H9 (cell line): ENCODE results near the gene CALHM6. TPM values are rescaled to one million over a fixed set of nuclear protein-coding genes. Genes with fewer than 3 reads are reported as not detected.

Experiments
- DNase-seq: peaks from one replicate; pipeline ENCODE4 v3.0.0-alpha.2; 2017
- H2AFZ ChIP-seq: one replicate; pipeline ENCODE4 v1.6.1; 2013; ENCODE audit warnings: mild to moderate bottlenecking, low read length, control low read depth, moderate library complexity
- H2AK5ac ChIP-seq: 2 replicates; pipeline ENCODE4 v1.6.1; 2013; ENCODE audit warnings: low read length, control low read depth, mixed read lengths; ENCODE audit not compliant: insufficient read length
- H2BK120ac ChIP-seq: one replicate; pipeline ENCODE4 v1.6.1; 2013; ENCODE audit warnings: low read depth, mild to moderate bottlenecking, low read length, control low read depth, inconsistent platforms; ENCODE audit not compliant: poor library complexity, severe bottlenecking
- H2BK12ac ChIP-seq: 2 replicates; pipeline ENCODE4 v1.6.1; 2013; ENCODE audit warnings: low read length, control low read depth, mixed read lengths, low read depth; ENCODE audit not compliant: insufficient read length
- H2BK15ac ChIP-seq: 2 replicates; pipeline ENCODE4 v1.6.1; 2013; ENCODE audit warnings: low read depth, low read length, control low read depth
- H2BK20ac ChIP-seq: one replicate; pipeline ENCODE4 v1.6.1; 2013; ENCODE audit warnings: low read depth, mild to moderate bottlenecking, low read length, control low read depth, inconsistent platforms; ENCODE audit not compliant: poor library complexity, severe bottlenecking
- H2BK5ac ChIP-seq: 2 replicates; pipeline ENCODE4 v1.6.1; 2013; ENCODE audit warnings: low read length, control low read depth, mixed read lengths; ENCODE audit not compliant: insufficient read length
- H3K14ac ChIP-seq: 2 replicates; pipeline ENCODE4 v1.6.1; 2013; ENCODE audit warnings: low read length, control low read depth; ENCODE audit not compliant: insufficient read depth
- H3K18ac ChIP-seq: 2 replicates; pipeline ENCODE4 v1.6.1; 2013; ENCODE audit warnings: low read depth, mild to moderate bottlenecking, mixed read lengths, low read length, control low read depth; ENCODE audit not compliant: insufficient read length
- H3K23ac ChIP-seq: 2 replicates; pipeline ENCODE4 v1.6.1; 2013; ENCODE audit warnings: low read length, control low read depth, mixed read lengths, low read depth; ENCODE audit not compliant: insufficient read length
- H3K23me2 ChIP-seq: 2 replicates; pipeline ENCODE4 v1.6.1; 2013; ENCODE audit warnings: low read depth, mild to moderate bottlenecking, mixed read lengths, low read length, control low read depth; ENCODE audit not compliant: insufficient read length, poor library complexity, severe bottlenecking
- H3K27ac ChIP-seq: 2 replicates; pipeline ENCODE4 v1.5.1; 2013; ENCODE audit warnings: low read length, control low read depth, mixed read lengths, low read depth; ENCODE audit not compliant: insufficient read length
- H3K27me3 ChIP-seq: 2 replicates; pipeline ENCODE4 v1.6.1; 2013; ENCODE audit warnings: low read length, control low read depth, inconsistent platforms; ENCODE audit not compliant: insufficient read depth
- H3K4ac ChIP-seq: 2 replicates; pipeline ENCODE4 v1.6.1; 2013; ENCODE audit warnings: low read depth, mild to moderate bottlenecking, control low read depth, inconsistent platforms, low read length, moderate library complexity
- H3K4me1 ChIP-seq: 2 replicates; pipeline ENCODE4 v1.6.1; 2013; ENCODE audit warnings: low read length, control low read depth, inconsistent platforms; ENCODE audit not compliant: insufficient read depth
- H3K4me2 ChIP-seq: 2 replicates; pipeline ENCODE4 v1.6.1; 2013; ENCODE audit warnings: low read length, control low read depth, mixed read lengths; ENCODE audit not compliant: insufficient read length, insufficient read depth
- H3K56ac ChIP-seq: 2 replicates; pipeline ENCODE4 v1.6.1; 2013; ENCODE audit warnings: low read depth, mild to moderate bottlenecking, mixed read lengths, low read length, control low read depth; ENCODE audit not compliant: insufficient read length
- H3K79me1 ChIP-seq: 2 replicates; pipeline ENCODE4 v1.6.1; 2013; ENCODE audit warnings: low read depth, mild to moderate bottlenecking, moderate library complexity, low read length, control low read depth, inconsistent platforms; ENCODE audit not compliant: insufficient read depth, poor library complexity, severe bottlenecking
- H3K79me2 ChIP-seq: 2 replicates; pipeline ENCODE4 v1.6.1; 2013; ENCODE audit warnings: low read length, control low read depth, inconsistent platforms; ENCODE audit not compliant: insufficient read depth
- H3K9ac ChIP-seq: 2 replicates; pipeline ENCODE4 v1.6.1; 2013; ENCODE audit warnings: low read length, control low read depth, mixed read lengths; ENCODE audit not compliant: insufficient read length; ENCODE audit errors: extremely low read depth
- H3K9me3 ChIP-seq: one replicate; pipeline ENCODE4 v1.6.1; 2013; ENCODE audit warnings: low read depth, low read length, inconsistent platforms; ENCODE audit not compliant: control insufficient read depth
- H3T11ph ChIP-seq: one replicate; pipeline ENCODE4 v1.6.1; 2013; ENCODE audit warnings: mild to moderate bottlenecking, low read length, control low read depth, inconsistent platforms
- H4K20me1 ChIP-seq: one replicate; pipeline ENCODE4 v1.6.1; 2013; ENCODE audit not compliant: control insufficient read depth, insufficient read length, insufficient read depth
- H4K5ac ChIP-seq: 2 replicates; pipeline ENCODE4 v1.6.1; 2013; ENCODE audit warnings: low read depth, mild to moderate bottlenecking, mixed read lengths, low read length, control low read depth; ENCODE audit not compliant: insufficient read length
- H4K8ac ChIP-seq: replicated peaks from 2 replicates; pipeline ENCODE4 v1.6.1; 2013; ENCODE audit warnings: low read length, control low read depth, mixed read lengths, low read depth; ENCODE audit not compliant: insufficient read length
- H4K91ac ChIP-seq: 2 replicates; pipeline ENCODE4 v1.6.1; 2013; ENCODE audit warnings: low read depth, mild to moderate bottlenecking, moderate library complexity, mixed read lengths, low read length, control low read depth; ENCODE audit not compliant: insufficient read length
- H3K27ac Mint-ChIP-seq, 3 experiments: 2 replicates in 2 of 3; 3 replicates in 1 of 3; pipeline ENCODE4 v1.8.0; 2020 to 2021; ENCODE audit warnings: mixed read lengths in 3 of 3, mild to moderate bottlenecking in 1 of 3, moderate library complexity in 1 of 3
- H3K27me3 Mint-ChIP-seq: 2 replicates; pipeline ENCODE4 v1.8.0; 2021; ENCODE audit warnings: low read depth, mild to moderate bottlenecking, moderate library complexity, mixed read lengths
- H3K36me3 Mint-ChIP-seq, 3 experiments: 2 replicates in 2 of 3; 3 replicates in 1 of 3; pipeline ENCODE4 v1.8.0; 2020 to 2021; ENCODE audit warnings: low read depth in 3 of 3, mixed read lengths in 3 of 3; ENCODE audit not compliant: insufficient read depth in 1 of 3
- H3K4me1 Mint-ChIP-seq, 2 experiments: 2 replicates each; pipeline ENCODE4 v1.8.0; 2020; ENCODE audit warnings: mixed read lengths in 2 of 2
- H3K4me3 Mint-ChIP-seq, 2 experiments: 2 replicates in 1 of 2; 3 replicates in 1 of 2; pipeline ENCODE4 v1.8.0; 2020 to 2021; ENCODE audit warnings: mild to moderate bottlenecking in 2 of 2, mixed read lengths in 2 of 2, moderate library complexity in 1 of 2
- H3K9me3 Mint-ChIP-seq, 2 experiments: 2 replicates in 1 of 2; 3 replicates in 1 of 2; pipeline ENCODE4 v1.8.0; 2020; ENCODE audit warnings: mild to moderate bottlenecking in 2 of 2, mixed read lengths in 2 of 2, moderate library complexity in 1 of 2
- CTCF ChIP-seq: fragments of 200-600 bp; sonication (generic); conservative IDR thresholded peaks from 3 replicates; pipeline ENCODE4 v1.8.0; 2021; ENCODE audit warnings: antibody characterized with exemption, mild to moderate bottlenecking
- total RNA-seq: library from RNA; stranded (reverse); gene quantifications from 2 replicates; pipeline ENCODE4 v1.2.1, GENCODE V29; 2021

Gene CALHM6
- total RNA-seq, 1 experiment from 2014 or later, result 0.44 TPM

- H4K8ac ChIP-seq, result no peak overlapping the region
- peaks cover 5 to 12% of the 10 kb centered on the region in 2 experiments; a peak in 3 of 5 replicates for H3K9me3 Mint-ChIP-seq
- H3K4me1 Mint-ChIP-seq, result peaks cover 8 to 10% of the 10 kb centered on the region in 2 experiments
- H2BK12ac ChIP-seq, result no peak overlapping the region
- H3K27me3 Mint-ChIP-seq, result peaks cover 2% of the 10 kb centered on the region; the same call in 1 of the 2 replicates
- no peak overlapping the region for H4K91ac ChIP-seq
- no peak overlapping the region for H3K4me2 ChIP-seq
- DNase-seq, result no peak
- no peak overlapping the region for H2AK5ac ChIP-seq
- no peaks in the 10 kb centered on the region for H3K23me2 ChIP-seq
- H2AFZ ChIP-seq, result no peak overlapping the region
- no peak overlapping the region for H2BK5ac ChIP-seq
- no peak overlapping the region for H3K56ac ChIP-seq
- H3T11ph ChIP-seq, result no peak overlapping the region
- no peaks in the 10 kb centered on the region for H3K9me3 ChIP-seq
- peaks cover 0 to 6% (median 2%) of the 10 kb centered on the region in 3 experiments; a peak in 1 of 7 replicates for H3K36me3 Mint-ChIP-seq
- TF ChIP-seq CTCF, result no peak
- no peak overlapping the region for H3K27ac Mint-ChIP-seq
- H4K20me1 ChIP-seq, result no peaks in the 10 kb centered on the region
- H3K27ac ChIP-seq, result no peak overlapping the region
- H3K18ac ChIP-seq, result no peak overlapping the region
- H3K9ac ChIP-seq, result no peak overlapping the region
- no peaks in the 10 kb centered on the region for H3K79me1 ChIP-seq
- no peak overlapping the region for H3K4ac ChIP-seq
- no peak overlapping the region for H3K4me3 Mint-ChIP-seq
- H3K27me3 ChIP-seq, result no peaks in the 10 kb centered on the region
- H2BK15ac ChIP-seq, result no peak overlapping the region
- no peaks in the 10 kb centered on the region for H3K79me2 ChIP-seq
- H2BK20ac ChIP-seq, result no peak overlapping the region
- no peak overlapping the region for H2BK120ac ChIP-seq
- no peaks in the 10 kb centered on the region for H3K4me1 ChIP-seq
- no peak overlapping the region for H4K5ac ChIP-seq
- no peak overlapping the region for H3K14ac ChIP-seq
- no peak overlapping the region for H3K23ac ChIP-seq
Observed at GRCh38 chr6:116508527-116508926, 47.4 kb downstream of the CALHM6 start.
